Measurements from ENCODE around the gene AIG1. TPM values are rescaled to one million over a fixed set of nuclear protein-coding genes. Genes with fewer than 3 reads are reported as not detected.

Gene AIG1
- total RNA-seq, 1 experiment from 2014 or later = 2.2 TPM

GRCh38 chr6:143130928-143131327, 70.2 kb downstream of the AIG1 start:
- BruUV-seq (replicated peaks) = no TSS peak
- no peak for DNase-seq (ENCODE audit: low spot score)
- ChIA-PET CTCF (no interaction called here), POLR2A (ENCODE audit: low non-redundant PET) (no interaction called here)
- Histone ChIP-seq H3K36me3 (ENCODE audit: insufficient read depth, low read length, poor library complexity, severe bottlenecking) (no peaks in the 10 kb centered on the region), H3K4me1 (ENCODE audit: insufficient read depth, low read length, poor library complexity, severe bottlenecking) (no peaks in the 10 kb centered on the region), H3K27me3 (replicated peaks; ENCODE audit: insufficient read depth, low read depth, low read length, poor library complexity) (no peaks in the 10 kb centered on the region), H3K27ac (ENCODE audit: low read depth, low read length, poor library complexity, severe bottlenecking) (no peak overlapping the region), H3K4me3 (ENCODE audit: low read depth, low read length, poor library complexity, severe bottlenecking) (no peak overlapping the region), H3K9me3 (ENCODE audit: low read depth, low read length, poor library complexity, severe bottlenecking) (peaks cover 9% of the 10 kb centered on the region)
- no peak for TF ChIP-seq EZH2 (IDR thresholded peaks at IDR 0.05; ENCODE audit: borderline replicate concordance, low read depth, low read length, poor library complexity, severe bottlenecking)
- TF ChIP-seq CTCF (conservative IDR thresholded peaks at IDR 0.05; ENCODE audit: low read depth, low read length) = no peak
- intact Hi-C loops (cut with micrococcal nuclease; ENCODE audit: unreplicated experiment) = no loop called here

GRCh38 chr6:143135325-143135724, 74.6 kb downstream of the AIG1 start:
- H3K36me3 ChIP-seq (ENCODE audit: insufficient read depth, low read length, poor library complexity, severe bottlenecking) = no peaks in the 10 kb centered on the region

GRCh38 chr6:143135797-143136561, 75.3 kb downstream of the AIG1 start:
- no TSS peak for BruUV-seq (replicated peaks)
- Histone ChIP-seq H3K36me3 (ENCODE audit: insufficient read depth, low read length, poor library complexity, severe bottlenecking) (no peaks in the 10 kb centered on the region), H3K4me1 (ENCODE audit: insufficient read depth, low read length, poor library complexity, severe bottlenecking) (no peaks in the 10 kb centered on the region), H3K27me3 (replicated peaks; ENCODE audit: insufficient read depth, low read depth, low read length, poor library complexity) (no peaks in the 10 kb centered on the region), H3K4me3 (ENCODE audit: low read depth, low read length, poor library complexity, severe bottlenecking) (no peak overlapping the region), H3K27ac (ENCODE audit: low read depth, low read length, poor library complexity, severe bottlenecking) (no peak overlapping the region), H3K9me3 (ENCODE audit: low read depth, low read length, poor library complexity, severe bottlenecking) (peaks cover 7% of the 10 kb centered on the region)
- intact Hi-C loops (cut with micrococcal nuclease; ENCODE audit: unreplicated experiment) = no loop called here
- ChIA-PET CTCF (no interaction called here), POLR2A (ENCODE audit: low non-redundant PET) (no interaction called here)
- TF ChIP-seq CTCF (conservative IDR thresholded peaks at IDR 0.05; ENCODE audit: low read depth, low read length) (no peak), EZH2 (IDR thresholded peaks at IDR 0.05; ENCODE audit: borderline replicate concordance, low read depth, low read length, poor library complexity, severe bottlenecking) (no peak)
- no peak for DNase-seq (ENCODE audit: low spot score)

More at GRCh38 chr6:143135325-143135724, 74.6 kb downstream of the AIG1 start:
- BruUV-seq (replicated peaks) = no TSS peak
- Histone ChIP-seq H3K4me3 (ENCODE audit: low read depth, low read length, poor library complexity, severe bottlenecking) (no peak overlapping the region), H3K27me3 (replicated peaks; ENCODE audit: insufficient read depth, low read depth, low read length, poor library complexity) (no peaks in the 10 kb centered on the region), H3K27ac (ENCODE audit: low read depth, low read length, poor library complexity, severe bottlenecking) (no peak overlapping the region), H3K4me1 (ENCODE audit: insufficient read depth, low read length, poor library complexity, severe bottlenecking) (no peaks in the 10 kb centered on the region), H3K9me3 (ENCODE audit: low read depth, low read length, poor library complexity, severe bottlenecking) (peaks cover 9% of the 10 kb centered on the region)
- no peak for TF ChIP-seq CTCF (conservative IDR thresholded peaks at IDR 0.05; ENCODE audit: low read depth, low read length)
- TF ChIP-seq EZH2 (IDR thresholded peaks at IDR 0.05; ENCODE audit: borderline replicate concordance, low read depth, low read length, poor library complexity, severe bottlenecking) = no peak
- no peak for DNase-seq (ENCODE audit: low spot score)
- ChIA-PET POLR2A (ENCODE audit: low non-redundant PET) (no interaction called here), CTCF (no interaction called here)
- intact Hi-C loops (cut with micrococcal nuclease; ENCODE audit: unreplicated experiment) = no loop called here

Data from A673 (cell line).